ENCODE results near the gene C2CD4A.

The C2CD4A gene

GRCh38 chr15:62103431-62103830, 36.7 kb downstream of the C2CD4A start:
- DNase-seq (ENCODE audit: low read depth): no peak
- TF ChIP-seq CTCF (IDR thresholded peaks at IDR 0.05; ENCODE audit: insufficient read depth, low read depth, low read length, missing control alignments): no peak

GRCh38 chr15:62104401-62104800, 37.6 kb downstream of the C2CD4A start:
- TF ChIP-seq CTCF (IDR thresholded peaks at IDR 0.05; ENCODE audit: insufficient read depth, low read depth, low read length, missing control alignments): no peak
- no peak overlapping the region for H3K4me3 ChIP-seq (ENCODE audit: low read length)
- no peak for DNase-seq (ENCODE audit: low read depth)

More at GRCh38 chr15:62103431-62103830, 36.7 kb downstream of the C2CD4A start:
- H3K4me3 ChIP-seq (ENCODE audit: low read length): no peak overlapping the region

GRCh38 chr15:62104846-62105245, 38.1 kb downstream of the C2CD4A start:
- TF ChIP-seq CTCF (IDR thresholded peaks at IDR 0.05; ENCODE audit: insufficient read depth, low read depth, low read length, missing control alignments): no peak
- no peak overlapping the region for H3K4me3 ChIP-seq (ENCODE audit: low read length)
- DNase-seq (ENCODE audit: low read depth): no peak

- DNase-seq (ENCODE audit: low read depth): no peak
- H3K4me3 ChIP-seq (ENCODE audit: low read length): no peak overlapping the region
- no peak for TF ChIP-seq CTCF (IDR thresholded peaks at IDR 0.05; ENCODE audit: insufficient read depth, low read depth, low read length, missing control alignments)
Observed at GRCh38 chr15:62105266-62105665, 38.5 kb downstream of the C2CD4A start.

GRCh38 chr15:62106096-62106495, 39.3 kb downstream of the C2CD4A start:
- H3K4me3 ChIP-seq (ENCODE audit: low read length): no peak overlapping the region
- no peak for TF ChIP-seq CTCF (IDR thresholded peaks at IDR 0.05; ENCODE audit: insufficient read depth, low read depth, low read length, missing control alignments)
- no peak for DNase-seq (ENCODE audit: low read depth)

GRCh38 chr15:62107571-62108121, 40.9 kb downstream of the C2CD4A start:
- peak; percentile 45 for DNase-seq (ENCODE audit: low read depth)
- H3K4me3 ChIP-seq (ENCODE audit: low read length): no peak overlapping the region
- TF ChIP-seq CTCF (IDR thresholded peaks at IDR 0.05; ENCODE audit: insufficient read depth, low read depth, low read length, missing control alignments): no peak

- no peak for DNase-seq (ENCODE audit: low read depth)
- TF ChIP-seq CTCF (IDR thresholded peaks at IDR 0.05; ENCODE audit: insufficient read depth, low read depth, low read length, missing control alignments): no peak
Observed at GRCh38 chr15:62108411-62108810, 41.6 kb downstream of the C2CD4A start.

More at GRCh38 chr15:62108411-62108810, 41.6 kb downstream of the C2CD4A start:
- H3K4me3 ChIP-seq (ENCODE audit: low read length): no peak overlapping the region
